GM12892 (cell line): ENCODE data around the gene JPH4.
A peak's percentile ranks its signal among the peaks of the same experiment; 100 is the strongest.
"Not testable (repeated sequence)": the region's sequence is repeated elsewhere in the genome, so short reads cannot be mapped to it uniquely, and the experiment has no call there.

ENCODE experiments used
- DNase-seq: peaks from one replicate; pipeline ENCODE4 v3.0.0; 2011; ENCODE audit not compliant: insufficient read length
- FAIRE-seq: peaks from 2 replicates; lab custom pipeline; 2011; peaks lifted over from hg19 to GRCh38; lab: Jason Lieb, UNC
- POLR2A ChIP-seq: IDR thresholded peaks from 2 replicates; pipeline ENCODE4 v1.6.1; 2011; ENCODE audit warnings: low read depth, low read length, control low read depth
- POLR2AphosphoS5 ChIP-seq: IDR thresholded peaks from 2 replicates; pipeline ENCODE4 v1.6.1; 2011; ENCODE audit warnings: low read depth, low read length, control low read depth
- TAF1 ChIP-seq: IDR thresholded peaks from 2 replicates; pipeline ENCODE4 v1.6.1; 2011; ENCODE audit warnings: low read depth, mild to moderate bottlenecking, control low read depth, low read length, borderline replicate concordance

The JPH4 gene

GRCh38 chr14:23604675-23605170, 26.1 kb upstream of the JPH4 start:
- DNase-seq = no peak
- TF ChIP-seq POLR2AphosphoS5 = no peak
- TF ChIP-seq TAF1 = no peak
- TF ChIP-seq POLR2A = no peak
- FAIRE-seq = no peak

GRCh38 chr14:23604148-23604547, 25.6 kb upstream of the JPH4 start:
- no peak for FAIRE-seq
- no peak for TF ChIP-seq TAF1
- no peak for TF ChIP-seq POLR2A
- no peak for TF ChIP-seq POLR2AphosphoS5

GRCh38 chr14:23603103-23603502, 24.5 kb upstream of the JPH4 start:
- no peak for TF ChIP-seq POLR2A
- no peak for TF ChIP-seq TAF1
- TF ChIP-seq POLR2AphosphoS5 = no peak
- FAIRE-seq (no peak), DNase-seq (no peak)

More at GRCh38 chr14:23604148-23604547, 25.6 kb upstream of the JPH4 start:
- no peak for DNase-seq

GRCh38 chr14:23602181-23603095, 23.8 kb upstream of the JPH4 start:
- FAIRE-seq (no peak), DNase-seq (no peak)
- TF ChIP-seq POLR2A (no peak), TAF1 (no peak), POLR2AphosphoS5 (no peak)

- DNase-seq (no peak), FAIRE-seq (no peak)
- TF ChIP-seq POLR2A (no peak), TAF1 (no peak), POLR2AphosphoS5 (no peak)
Observed at GRCh38 chr14:23601845-23602180, 23.2 kb upstream of the JPH4 start.

- FAIRE-seq (no peak), DNase-seq (no peak)
- TF ChIP-seq POLR2A (no peak), POLR2AphosphoS5 (no peak), TAF1 (no peak)
Observed at GRCh38 chr14:23601424-23601823, 22.8 kb upstream of the JPH4 start.

GRCh38 chr14:23600806-23601205, 22.2 kb upstream of the JPH4 start:
- TF ChIP-seq POLR2AphosphoS5 (no peak), TAF1 (no peak), POLR2A (no peak)
- FAIRE-seq = peak; percentile 61
- no peak for DNase-seq

- DNase-seq (no peak), FAIRE-seq (no peak)
- no peak for TF ChIP-seq POLR2AphosphoS5
- no peak for TF ChIP-seq TAF1
- TF ChIP-seq POLR2A = no peak
Observed at GRCh38 chr14:23600322-23600707, 21.7 kb upstream of the JPH4 start.

GRCh38 chr14:23594191-23594590, 15.6 kb upstream of the JPH4 start:
- not testable (repeated sequence) for FAIRE-seq, DNase-seq

- no peak for TF ChIP-seq TAF1
- no peak for TF ChIP-seq POLR2A
- no peak for TF ChIP-seq POLR2AphosphoS5
- DNase-seq (no peak), FAIRE-seq (no peak)
Observed at GRCh38 chr14:23590198-23590597, 11.6 kb upstream of the JPH4 start.

GRCh38 chr14:23589606-23590005, 11.0 kb upstream of the JPH4 start:
- FAIRE-seq = no peak
- DNase-seq = no peak
- no peak for TF ChIP-seq TAF1
- no peak for TF ChIP-seq POLR2A
- no peak for TF ChIP-seq POLR2AphosphoS5

- TF ChIP-seq POLR2AphosphoS5 = peak; percentile 61; the same call in 1 of the 2 replicates
- no peak for TF ChIP-seq TAF1
- no peak for TF ChIP-seq POLR2A
- FAIRE-seq (peak; percentile 98), DNase-seq (peak; percentile 76)
Observed at GRCh38 chr14:23588884-23589598, 10.5 kb upstream of the JPH4 start.

- not testable (repeated sequence) for FAIRE-seq, DNase-seq
Observed at GRCh38 chr14:23584527-23585203, 6.1 kb upstream of the JPH4 start.

- not testable (repeated sequence) for FAIRE-seq, DNase-seq
Observed at GRCh38 chr14:23583761-23584526, 5.4 kb upstream of the JPH4 start.
